ENCODE results near the gene ABR.
"Not testable (repeated sequence)": the region's sequence is repeated elsewhere in the genome, so short reads cannot be mapped to it uniquely, and the experiment has no call there.

The ABR gene

GRCh38 chr17:975371-975915 is 204.3 kb downstream of the ABR start:
- Histone ChIP-seq H2AFZ (ENCODE audit: low read depth) (no peak overlapping the region), H3K4me3 (IDR thresholded peaks at IDR 0.05; ENCODE audit: insufficient read depth, low read depth, low read length) (no peak overlapping the region), H3K79me2 (ENCODE audit: insufficient read depth, low read depth) (no peaks in the 10 kb centered on the region), H3K4me2 (no peak overlapping the region), H3K9ac (no peak overlapping the region), H3K4me1 (ENCODE audit: low read depth, poor library complexity, severe bottlenecking) (peaks cover 5% of the 10 kb centered on the region), H3K36me3 (ENCODE audit: insufficient read depth) (no peaks in the 10 kb centered on the region), H3K27ac (no peak overlapping the region), H3K27me3 (ENCODE audit: insufficient read depth, low read depth) (peaks cover 42% of the 10 kb centered on the region), H4K20me1 (ENCODE audit: insufficient read depth) (no peaks in the 10 kb centered on the region)
- TF ChIP-seq CTCF (conservative IDR thresholded peaks at IDR 0.05; ENCODE audit: low read depth, low read length) = no peak

- H3K36me3 ChIP-seq (ENCODE audit: insufficient read depth); H3K4me2 ChIP-seq; H3K4me1 ChIP-seq (ENCODE audit: low read depth, poor library complexity, severe bottlenecking); H3K9ac ChIP-seq; H3K27ac ChIP-seq; H3K79me2 ChIP-seq (ENCODE audit: insufficient read depth, low read depth); H2AFZ ChIP-seq (ENCODE audit: low read depth); H3K4me3 ChIP-seq (IDR thresholded peaks at IDR 0.05; ENCODE audit: insufficient read depth, low read depth, low read length); H4K20me1 ChIP-seq (ENCODE audit: insufficient read depth): not testable (repeated sequence)
- peaks cover 46% of the 10 kb centered on the region for H3K27me3 ChIP-seq (ENCODE audit: insufficient read depth, low read depth)
Observed at GRCh38 chr17:974778-975177, 205.0 kb downstream of the ABR start.

GRCh38 chr17:973053-973452 is 206.7 kb downstream of the ABR start:
- Histone ChIP-seq H3K4me1 (ENCODE audit: low read depth, poor library complexity, severe bottlenecking) (no peaks in the 10 kb centered on the region), H4K20me1 (ENCODE audit: insufficient read depth) (no peaks in the 10 kb centered on the region), H3K27ac (no peak overlapping the region), H3K4me2 (no peak overlapping the region), H3K9ac (no peak overlapping the region), H3K4me3 (IDR thresholded peaks at IDR 0.05; ENCODE audit: insufficient read depth, low read depth, low read length) (no peak overlapping the region), H2AFZ (ENCODE audit: low read depth) (no peak overlapping the region), H3K79me2 (ENCODE audit: insufficient read depth, low read depth) (no peaks in the 10 kb centered on the region), H3K27me3 (ENCODE audit: insufficient read depth, low read depth) (peaks cover 43% of the 10 kb centered on the region), H3K36me3 (ENCODE audit: insufficient read depth) (no peaks in the 10 kb centered on the region)
- TF ChIP-seq CTCF (conservative IDR thresholded peaks at IDR 0.05; ENCODE audit: low read depth, low read length) = no peak

- not testable (repeated sequence) for H3K4me3 ChIP-seq (IDR thresholded peaks at IDR 0.05; ENCODE audit: insufficient read depth, low read depth, low read length); H3K9ac ChIP-seq; H3K4me2 ChIP-seq; H3K79me2 ChIP-seq (ENCODE audit: insufficient read depth, low read depth); H2AFZ ChIP-seq (ENCODE audit: low read depth); H3K4me1 ChIP-seq (ENCODE audit: low read depth, poor library complexity, severe bottlenecking); H3K36me3 ChIP-seq (ENCODE audit: insufficient read depth); H4K20me1 ChIP-seq (ENCODE audit: insufficient read depth); H3K27ac ChIP-seq
- peaks cover 31% of the 10 kb centered on the region; the same call in 1 of the 2 replicates for H3K27me3 ChIP-seq (ENCODE audit: insufficient read depth, low read depth)
Observed at GRCh38 chr17:971861-972260, 207.9 kb downstream of the ABR start.

GRCh38 chr17:970364-970763 is 209.4 kb downstream of the ABR start:
- Histone ChIP-seq H3K36me3 (ENCODE audit: insufficient read depth) (no peaks in the 10 kb centered on the region), H3K4me1 (ENCODE audit: low read depth, poor library complexity, severe bottlenecking) (no peaks in the 10 kb centered on the region), H3K4me3 (IDR thresholded peaks at IDR 0.05; ENCODE audit: insufficient read depth, low read depth, low read length) (no peak overlapping the region), H4K20me1 (ENCODE audit: insufficient read depth) (no peaks in the 10 kb centered on the region), H2AFZ (ENCODE audit: low read depth) (no peak overlapping the region), H3K4me2 (no peak overlapping the region), H3K79me2 (ENCODE audit: insufficient read depth, low read depth) (no peaks in the 10 kb centered on the region), H3K27ac (no peak overlapping the region), H3K9ac (no peak overlapping the region), H3K27me3 (ENCODE audit: insufficient read depth, low read depth) (peaks cover 16% of the 10 kb centered on the region; the same call in 1 of the 2 replicates)
- TF ChIP-seq CTCF (conservative IDR thresholded peaks at IDR 0.05; ENCODE audit: low read depth, low read length) = no peak
